Breast epithelium (tissue), 4 donors: ENCODE measurements around the gene SETD6. TPM values are rescaled to one million over a fixed set of nuclear protein-coding genes. Genes with fewer than 3 reads are reported as not detected.

Experiments
- DNase-seq, 2 donors: peaks; one replicate each; pipeline ENCODE4 v3.0.0-alpha.2; 2019; ENCODE audit warnings: low spot score in 2 of 2
- H3K27ac ChIP-seq, 2 donors: fragments of 200-600 bp; sonication (generic) in 1 of 2; one replicate each; pipeline ENCODE4 v1.5.1; 2016 to 2019; ENCODE audit warnings: mild to moderate bottlenecking in 1 of 2
- H3K27me3 ChIP-seq, 2 donors: fragments of 200-600 bp; sonication (generic) in 1 of 2; one replicate each; pipeline versions ENCODE4 v1.5.1 to v1.6.0; 2017 to 2019; ENCODE audit warnings: control low read depth in 1 of 2, mild to moderate bottlenecking in 1 of 2
- H3K36me3 ChIP-seq: fragments of 200-600 bp; one replicate; pipeline ENCODE4 v1.5.1; 2019
- H3K4me1 ChIP-seq, 2 donors: fragments of 200-600 bp; sonication (generic); one replicate each; pipeline ENCODE4 v1.5.1; 2016 to 2019; ENCODE audit warnings: control low read depth in 1 of 2
- H3K4me3 ChIP-seq, 3 donors: fragments of 200-600 bp; sonication (generic); 1 replicate in 2 of 3; 2 replicates in 1 of 3; pipeline ENCODE4 v1.5.1; 2016 to 2019; ENCODE audit warnings: mild to moderate bottlenecking in 3 of 3, moderate library complexity in 2 of 3
- H3K9me3 ChIP-seq, 2 donors: fragments of 200-600 bp; sonication (generic) in 1 of 2; one replicate each; pipeline ENCODE4 v1.5.1; 2016 to 2019; ENCODE audit warnings: control low read depth in 1 of 2
- CTCF ChIP-seq, 3 donors: fragments of 450-650 bp; IDR thresholded peaks; one replicate each; pipeline ENCODE4 v1.5.1; 2016 to 2017; ENCODE audit warnings: antibody characterized with exemption in 3 of 3, mild to moderate bottlenecking in 3 of 3, moderate library complexity in 3 of 3
- POLR2A ChIP-seq: fragments of 450-650 bp; IDR thresholded peaks from one replicate; pipeline ENCODE4 v1.6.1; 2016; ENCODE audit warnings: antibody characterized with exemption, mild to moderate bottlenecking, moderate library complexity
- POLR2AphosphoS5 ChIP-seq, 3 donors: sonication (generic); formaldehyde crosslinking; IDR thresholded peaks; one replicate each; pipeline ENCODE4 v1.6.1; 2017; ENCODE audit warnings: antibody characterized with exemption in 3 of 3
- intact Hi-C: fragments of 100-400 bp; cut with DNase I; formaldehyde crosslinking; loops from one replicate; pipeline ENCODE4 v1.15.1; 2023; ENCODE audit warnings: low total_unique reads
- total RNA-seq, 3 donors: library from RNA; depleted of rRNA; stranded (reverse); fragments of >200 nt; gene quantifications; one replicate each; pipeline ENCODE4 v1.1.0, GENCODE V29; 2016

SETD6 gene
- 10 to 100 TPM; 20.8 to 47.3 (median 44.9) TPM for total RNA-seq

- H3K4me1 ChIP-seq = no peaks in the 10 kb centered on the region
- peak; percentile 82 to 86 for DNase-seq
- H3K27ac ChIP-seq = peak within 1 kb of the TSS; percentile 72 to 77
- no peaks in the 10 kb centered on the region for H3K9me3 ChIP-seq
- no peaks in the 10 kb centered on the region for H3K27me3 ChIP-seq
- H3K4me3 ChIP-seq = peak within 1 kb of the TSS; percentile 73 to 92 (median 82)
- TF ChIP-seq CTCF (IDR thresholded peaks at IDR 0.05) = peak; percentile 21 to 36 (median 29)
- peak in 2 of 3 donors; percentile 12 to 25 for TF ChIP-seq POLR2AphosphoS5 (IDR thresholded peaks at IDR 0.05)
- no peak for TF ChIP-seq POLR2A
- intact Hi-C loops = no loop called here
- H3K36me3 ChIP-seq = peaks cover 3% of the 10 kb centered on the region
Observed at GRCh38 chr16:58515125-58515870, at the start of gene SETD6. SETD6 (plus strand) TSS chr16:58515517; CDS start chr16:58515538, 21 bp downstream.

DNA sequence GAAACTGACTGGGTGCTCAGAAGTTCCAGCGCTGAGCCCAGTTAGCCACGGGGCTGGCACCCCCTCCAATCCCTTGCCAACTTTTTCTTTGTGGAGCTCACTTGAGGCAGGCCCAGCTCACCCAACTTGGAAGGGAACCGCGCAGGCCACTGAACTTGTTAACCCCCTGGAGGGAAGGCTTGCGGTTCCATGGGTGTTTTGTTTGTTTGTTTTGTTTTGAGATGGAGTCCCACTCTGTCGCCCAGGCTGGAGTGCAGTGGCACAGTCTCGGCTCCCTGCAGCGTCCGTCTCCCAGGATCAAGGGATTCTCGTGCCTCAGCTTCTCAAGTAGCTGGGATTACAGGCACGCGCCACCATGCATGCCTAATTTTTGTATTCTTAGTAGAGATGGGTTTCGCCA lies 49.5 kb upstream of the SETD6 start:
- no peak overlapping the region for H3K4me3 ChIP-seq
- H3K9me3 ChIP-seq = no peaks in the 10 kb centered on the region
- intact Hi-C loops = no loop called here
- no peaks in the 10 kb centered on the region for H3K36me3 ChIP-seq
- H3K4me1 ChIP-seq = peaks cover 0 to 12% of the 10 kb centered on the region in 2 donors
- no peak overlapping the region for H3K27ac ChIP-seq
- DNase-seq = no peak
- TF ChIP-seq CTCF (IDR thresholded peaks at IDR 0.05) (no peak), POLR2A (no peak), POLR2AphosphoS5 (IDR thresholded peaks at IDR 0.05) (no peak)
- peaks cover 5 to 66% of the 10 kb centered on the region in 2 donors for H3K27me3 ChIP-seq

- H3K9me3 ChIP-seq = no peaks in the 10 kb centered on the region
- DNase-seq = no peak
- TF ChIP-seq POLR2A (no peak), POLR2AphosphoS5 (IDR thresholded peaks at IDR 0.05) (no peak), CTCF (IDR thresholded peaks at IDR 0.05) (no peak)
- H3K27ac ChIP-seq = no peak overlapping the region
- H3K4me1 ChIP-seq = peaks cover 0 to 12% of the 10 kb centered on the region in 2 donors
- H3K36me3 ChIP-seq = no peaks in the 10 kb centered on the region
- H3K27me3 ChIP-seq = peaks cover 5 to 66% of the 10 kb centered on the region in 2 donors
- intact Hi-C loops = no loop called here
- no peak overlapping the region for H3K4me3 ChIP-seq
Observed at GRCh38 chr16:58466396-58466795, 48.9 kb upstream of the SETD6 start.

DNA sequence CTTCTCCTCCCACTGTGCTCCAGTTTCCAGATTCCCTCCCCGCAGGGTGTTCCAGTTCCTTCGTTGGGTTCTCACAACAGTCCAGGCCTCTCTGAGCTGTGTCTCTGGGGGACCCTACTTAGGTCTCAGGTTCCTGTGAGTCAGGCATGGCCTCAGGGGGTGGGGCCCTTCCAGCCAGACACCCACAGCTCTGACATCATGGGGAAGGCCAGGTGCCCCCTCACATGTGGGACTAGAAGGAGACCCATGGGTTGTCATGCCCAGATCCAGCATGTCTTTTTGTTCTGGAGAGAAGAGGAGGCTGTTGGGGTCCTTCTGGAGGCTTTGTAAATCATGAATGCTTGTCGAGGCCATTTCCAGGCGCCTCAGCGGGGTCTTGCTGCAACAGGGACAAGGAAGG lies 47.4 kb upstream of the SETD6 start:
- no peaks in the 10 kb centered on the region for H3K36me3 ChIP-seq
- intact Hi-C loops = no loop called here
- peaks cover 5 to 58% of the 10 kb centered on the region in 2 donors for H3K27me3 ChIP-seq
- H3K4me1 ChIP-seq = peaks cover 0 to 12% of the 10 kb centered on the region in 2 donors
- no peak overlapping the region for H3K27ac ChIP-seq
- H3K4me3 ChIP-seq = no peak overlapping the region
- H3K9me3 ChIP-seq = no peaks in the 10 kb centered on the region
- DNase-seq = no peak
- TF ChIP-seq CTCF (IDR thresholded peaks at IDR 0.05) (no peak), POLR2A (no peak), POLR2AphosphoS5 (IDR thresholded peaks at IDR 0.05) (no peak)

DNA sequence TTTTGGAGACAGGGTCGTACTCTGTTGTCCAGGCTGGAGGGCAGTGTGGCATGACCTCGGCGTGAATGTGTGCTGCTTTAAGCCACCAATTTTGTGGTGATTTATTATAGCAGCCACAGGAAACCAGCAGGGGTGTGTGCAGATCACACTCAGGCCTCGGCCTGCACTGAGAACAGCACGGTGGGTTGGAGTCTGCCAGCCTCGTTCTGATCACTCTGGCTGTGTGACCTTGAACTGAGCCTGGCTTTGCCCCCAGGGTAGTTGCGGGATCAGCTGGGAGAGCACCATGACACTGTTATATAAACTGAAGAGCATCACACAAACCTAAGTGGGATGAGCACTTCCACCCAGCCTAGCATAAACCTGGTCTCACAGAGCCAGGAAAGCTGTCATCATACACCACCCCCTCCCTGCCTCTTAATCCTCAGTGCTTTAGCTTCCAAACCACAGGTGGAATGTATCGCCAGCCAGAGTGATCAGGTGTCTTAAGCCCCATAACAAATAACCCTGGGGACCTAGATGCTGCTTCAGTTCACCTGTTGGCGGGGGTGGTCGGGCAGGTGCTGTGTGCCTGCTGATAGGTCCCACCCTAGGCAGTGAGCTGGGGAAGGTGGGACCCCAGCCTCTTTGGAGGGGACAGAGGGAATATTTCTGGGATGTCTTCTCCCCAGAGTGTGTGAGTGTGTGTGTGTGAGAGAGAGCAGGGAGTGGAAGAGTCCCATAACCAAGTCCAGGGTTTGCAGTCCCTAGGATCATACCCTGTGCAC lies 43.9 kb upstream of the SETD6 start:
- no peaks in the 10 kb centered on the region for H3K4me1 ChIP-seq
- H3K9me3 ChIP-seq = no peaks in the 10 kb centered on the region
- intact Hi-C loops = no loop called here
- H3K27ac ChIP-seq = no peak overlapping the region
- DNase-seq = no peak
- peaks cover 0 to 27% of the 10 kb centered on the region in 2 donors for H3K27me3 ChIP-seq
- TF ChIP-seq CTCF (IDR thresholded peaks at IDR 0.05) (no peak), POLR2A (no peak), POLR2AphosphoS5 (IDR thresholded peaks at IDR 0.05) (no peak)
- no peaks in the 10 kb centered on the region for H3K36me3 ChIP-seq
- no peak overlapping the region for H3K4me3 ChIP-seq
